Gastroesophageal sphincter (tissue), 4 donors: ENCODE measurements around the gene GDPD5. TPM values are rescaled to one million over a fixed set of nuclear protein-coding genes. Genes with fewer than 3 reads are reported as not detected.

ENCODE experiments used
- ATAC-seq: fragments of 150-250 bp; one replicate; pipeline ENCODE4 v1.9.1; 2016; ENCODE audit warnings: mild to moderate bottlenecking, moderate library complexity
- H3K27ac ChIP-seq, 4 donors: fragments of 200-600 bp; sonication (generic) in 3 of 4; 1 replicate in 3 of 4; 2 replicates in 1 of 4; pipeline ENCODE4 v1.5.1; 2016 to 2019
- H3K27me3 ChIP-seq: fragments of 200-600 bp; sonication (generic); one replicate; pipeline ENCODE4 v1.5.1; 2019
- H3K36me3 ChIP-seq, 2 donors: fragments of 200-600 bp; sonication (generic); one replicate each; pipeline ENCODE4 v1.5.1; 2019; ENCODE audit warnings: control low read depth in 1 of 2
- H3K4me1 ChIP-seq, 3 donors: fragments of 200-600 bp; sonication (generic); 1 replicate in 2 of 3; 2 replicates in 1 of 3; pipeline ENCODE4 v1.5.1; 2016 to 2019; ENCODE audit warnings: control low read depth in 2 of 3
- H3K4me3 ChIP-seq, 2 donors: fragments of 200-600 bp; sonication (generic); one replicate each; pipeline ENCODE4 v1.5.1; 2019; ENCODE audit warnings: mild to moderate bottlenecking in 1 of 2, moderate library complexity in 1 of 2
- H3K9me3 ChIP-seq, 3 donors: fragments of 200-600 bp; sonication (generic); one replicate each; pipeline ENCODE4 v1.5.1; 2017 to 2019; ENCODE audit warnings: control low read depth in 2 of 3
- EP300 ChIP-seq: sonication (generic); formaldehyde crosslinking; IDR thresholded peaks from one replicate; pipeline ENCODE4 v1.6.1; 2017; ENCODE audit warnings: antibody characterized with exemption, mild to moderate bottlenecking
- POLR2A ChIP-seq, 2 donors: fragments of 450-650 bp; IDR thresholded peaks; one replicate each; pipeline ENCODE4 v1.6.1; 2017; ENCODE audit warnings: antibody characterized with exemption in 2 of 2, mild to moderate bottlenecking in 2 of 2, moderate library complexity in 1 of 2
- POLR2AphosphoS5 ChIP-seq: sonication (generic); formaldehyde crosslinking; IDR thresholded peaks from one replicate; pipeline ENCODE4 v1.6.1; 2017; ENCODE audit warnings: antibody characterized with exemption
- WGBS, 2 donors: methylation state at CpG; one replicate each; pipeline ENCODE4 v1.1.5; 2018; ENCODE audit warnings: low coverage in 1 of 2; 5-methylcytosine and 5-hydroxymethylcytosine counted together
- total RNA-seq, 4 donors: library from RNA; depleted of rRNA; stranded (reverse); fragments of >200 nt; gene quantifications; one replicate each; pipeline ENCODE4 v1.1.0, GENCODE V29; 2016
- TF ChIP-seq, protein P1 (sequence below), 4 experiments: fragments of 200-600 bp in 2 of 4; fragments of 450-650 bp in 2 of 4; sonication (generic) in 1 of 4; IDR thresholded peaks; one replicate each; pipeline ENCODE4 v1.5.1; 2017 to 2019; ENCODE audit warnings: antibody characterized with exemption in 4 of 4, mild to moderate bottlenecking in 2 of 4, moderate library complexity in 2 of 4

GDPD5 gene
- total RNA-seq, 4 donors from 2014 or later = 3.8 to 9.3 (median 6.4) TPM

GRCh38 chr11:75434051-75434450 lies 91.7 kb downstream of the GDPD5 start:
- H3K27me3 ChIP-seq = peaks cover 53% of the 10 kb centered on the region
- no peak overlapping the region for H3K4me3 ChIP-seq
- H3K27ac ChIP-seq = no peak overlapping the region
- TF ChIP-seq, protein P1, sequence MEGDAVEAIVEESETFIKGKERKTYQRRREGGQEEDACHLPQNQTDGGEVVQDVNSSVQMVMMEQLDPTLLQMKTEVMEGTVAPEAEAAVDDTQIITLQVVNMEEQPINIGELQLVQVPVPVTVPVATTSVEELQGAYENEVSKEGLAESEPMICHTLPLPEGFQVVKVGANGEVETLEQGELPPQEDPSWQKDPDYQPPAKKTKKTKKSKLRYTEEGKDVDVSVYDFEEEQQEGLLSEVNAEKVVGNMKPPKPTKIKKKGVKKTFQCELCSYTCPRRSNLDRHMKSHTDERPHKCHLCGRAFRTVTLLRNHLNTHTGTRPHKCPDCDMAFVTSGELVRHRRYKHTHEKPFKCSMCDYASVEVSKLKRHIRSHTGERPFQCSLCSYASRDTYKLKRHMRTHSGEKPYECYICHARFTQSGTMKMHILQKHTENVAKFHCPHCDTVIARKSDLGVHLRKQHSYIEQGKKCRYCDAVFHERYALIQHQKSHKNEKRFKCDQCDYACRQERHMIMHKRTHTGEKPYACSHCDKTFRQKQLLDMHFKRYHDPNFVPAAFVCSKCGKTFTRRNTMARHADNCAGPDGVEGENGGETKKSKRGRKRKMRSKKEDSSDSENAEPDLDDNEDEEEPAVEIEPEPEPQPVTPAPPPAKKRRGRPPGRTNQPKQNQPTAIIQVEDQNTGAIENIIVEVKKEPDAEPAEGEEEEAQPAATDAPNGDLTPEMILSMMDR (IDR thresholded peaks at IDR 0.05) = no peak
- TF ChIP-seq POLR2AphosphoS5 = no peak
- no peak for TF ChIP-seq EP300
- no peak for TF ChIP-seq POLR2A (IDR thresholded peaks at IDR 0.05)
- no peak for ATAC-seq
- peaks cover 0 to 12% of the 10 kb centered on the region in 2 donors for H3K36me3 ChIP-seq
- no CpG with 5 or more reads among the region's 4 CpGs for WGBS, 2 donors
- H3K9me3 ChIP-seq = peaks cover 0 to 8% (median 0%) of the 10 kb centered on the region in 3 donors
- H3K4me1 ChIP-seq = peaks cover 0 to 26% (median 9%) of the 10 kb centered on the region in 3 donors

GRCh38 chr11:75433443-75433842 lies 92.3 kb downstream of the GDPD5 start:
- peaks cover 0 to 32% (median 9%) of the 10 kb centered on the region in 3 donors for H3K4me1 ChIP-seq
- no peak for ATAC-seq
- H3K36me3 ChIP-seq = peaks cover 0 to 12% of the 10 kb centered on the region in 2 donors
- H3K27ac ChIP-seq = no peak overlapping the region
- H3K4me3 ChIP-seq = no peak overlapping the region
- TF ChIP-seq POLR2AphosphoS5 (no peak), EP300 (no peak), POLR2A (IDR thresholded peaks at IDR 0.05) (no peak)
- TF ChIP-seq, protein P1 (IDR thresholded peaks at IDR 0.05) = no peak
- H3K27me3 ChIP-seq = peaks cover 59% of the 10 kb centered on the region
- WGBS, 2 donors = 46 to 70% methylated on average over 2 to 6 of the region's 6 CpGs
- peaks cover 0 to 8% (median 0%) of the 10 kb centered on the region in 3 donors for H3K9me3 ChIP-seq

GRCh38 chr11:75432911-75433321 lies 92.8 kb downstream of the GDPD5 start, which contains the start of gene KLHL35:
KLHL35 (minus strand) TSS chr11:75433203; CDS start chr11:75430629, 2,574 bp downstream.
- H3K27me3 ChIP-seq = peaks cover 62% of the 10 kb centered on the region
- no peak within 1 kb of the TSS for H3K4me3 ChIP-seq
- WGBS, 2 donors = 17% methylated on average over 4 of the region's 14 CpGs; no CpG with 5 or more reads in 1 of the 2 donors
- no peak within 1 kb of the TSS for H3K27ac ChIP-seq
- peaks cover 0 to 8% (median 0%) of the 10 kb centered on the region in 3 donors for H3K9me3 ChIP-seq
- ATAC-seq = no peak
- peaks cover 0 to 37% (median 9%) of the 10 kb centered on the region in 3 donors for H3K4me1 ChIP-seq
- H3K36me3 ChIP-seq = peaks cover 0 to 12% of the 10 kb centered on the region in 2 donors
- TF ChIP-seq, protein P1 (IDR thresholded peaks at IDR 0.05) = no peak
- TF ChIP-seq POLR2AphosphoS5 = no peak

- no peak for TF ChIP-seq POLR2AphosphoS5
- H3K4me3 ChIP-seq = no peak overlapping the region
- no peak for ATAC-seq
- H3K4me1 ChIP-seq = peaks cover 0 to 39% (median 9%) of the 10 kb centered on the region in 3 donors
- H3K27ac ChIP-seq = no peak overlapping the region
- H3K27me3 ChIP-seq = peaks cover 62% of the 10 kb centered on the region
- H3K36me3 ChIP-seq = peaks cover 0 to 12% of the 10 kb centered on the region in 2 donors
- WGBS, 2 donors = 0 to 40% methylated on average over 1 of the region's 16 CpGs
- peaks cover 0 to 8% (median 0%) of the 10 kb centered on the region in 3 donors for H3K9me3 ChIP-seq
These were observed 93.9 kb downstream of the GDPD5 start for GRCh38 chr11:75431533-75432525.

DNA sequence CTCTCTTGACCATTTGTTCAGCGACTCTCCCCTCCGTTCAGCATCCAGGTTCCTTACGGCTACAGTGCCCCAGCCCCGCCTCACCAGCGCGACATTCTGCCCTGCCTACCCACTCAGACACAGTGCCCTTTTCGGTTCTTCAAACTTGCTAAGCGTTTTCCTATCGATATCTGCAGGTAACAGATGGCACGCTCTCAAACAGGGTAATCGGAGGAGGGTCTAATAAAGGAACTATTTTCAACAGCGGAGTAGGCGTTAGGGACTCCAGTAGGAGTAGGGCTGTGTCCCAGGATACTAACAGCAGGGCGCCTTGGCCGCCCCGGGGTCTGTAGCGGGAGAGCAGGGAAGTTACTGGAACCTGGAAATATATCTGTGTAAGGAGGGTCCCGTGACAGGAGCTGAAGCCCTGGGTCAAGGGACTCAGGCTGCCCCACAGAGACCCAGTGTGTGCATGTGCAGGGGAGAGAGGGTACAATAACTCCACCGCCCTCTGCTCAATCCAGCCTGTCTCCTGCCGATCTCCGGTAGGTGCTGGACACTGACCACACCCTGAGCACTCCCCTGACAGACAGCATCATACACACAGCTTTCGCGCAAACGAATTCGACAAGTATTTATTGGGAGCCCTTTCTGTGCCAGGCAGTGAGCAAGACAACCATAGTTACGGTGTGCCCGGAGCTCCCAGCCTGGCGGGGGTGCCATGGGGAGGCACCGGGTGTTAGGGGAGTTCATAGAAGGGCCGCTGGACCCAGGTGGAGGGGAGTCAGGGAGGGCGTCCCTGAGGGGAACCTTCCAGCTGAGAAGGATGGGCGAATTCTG lies 94.8 kb downstream of the GDPD5 start:
- Histone ChIP-seq H3K27ac (peak overlapping the region in 1 of 4 donors; percentile 46), H3K27me3 (peaks cover 62% of the 10 kb centered on the region)
- WGBS, 2 donors = 0 to 15% methylated on average over 2 to 8 of the region's 32 CpGs

More for the DNA sequence above, 94.8 kb downstream of the GDPD5 start:
- ATAC-seq = no peak
- H3K9me3 ChIP-seq = peaks cover 0 to 8% (median 0%) of the 10 kb centered on the region in 3 donors
- H3K4me3 ChIP-seq = peak overlapping the region in 1 of 2 donors; percentile 51
- no peak for TF ChIP-seq POLR2AphosphoS5
- TF ChIP-seq, protein P1 (IDR thresholded peaks at IDR 0.05) = no peak
- TF ChIP-seq POLR2A (IDR thresholded peaks at IDR 0.05) = no peak
- TF ChIP-seq EP300 = no peak
- peaks cover 0 to 12% of the 10 kb centered on the region in 2 donors for H3K36me3 ChIP-seq
- peaks cover 0 to 39% (median 9%) of the 10 kb centered on the region in 3 donors for H3K4me1 ChIP-seq
